ENCODE data around the gene SLC29A3. TPM values are rescaled to one million over a fixed set of nuclear protein-coding genes. Genes with fewer than 3 reads are reported as not detected.
"Not testable (repeated sequence)": the region's sequence is repeated elsewhere in the genome, so short reads cannot be mapped to it uniquely, and the experiment has no call there.

The SLC29A3 gene
- total RNA-seq, 4 donors from 2014 or later, result 1.0 to 13.8 (median 5.5) TPM

GRCh38 chr10:71272056-71272771 lies 46.8 kb upstream of the SLC29A3 start:
- DNase-seq, result no peak
- TF ChIP-seq CTCF (IDR thresholded peaks at IDR 0.05), result no peak
- TF ChIP-seq POLR2A (IDR thresholded peaks at IDR 0.05), result no peak
- Histone ChIP-seq H3K27ac (no peak overlapping the region), H3K4me1 (no peaks in the 10 kb centered on the region), H3K27me3 (no peaks in the 10 kb centered on the region), H3K36me3 (no peaks in the 10 kb centered on the region), H3K4me3 (no peak overlapping the region), H3K9me3 (no peaks in the 10 kb centered on the region)
- intact Hi-C loops (cut with DNase I; ENCODE audit: low total_unique reads), result no loop called here

- H3K27me3 ChIP-seq; intact Hi-C loops (cut with DNase I; ENCODE audit: low total_unique reads); DNase-seq; H3K36me3 ChIP-seq; H3K4me3 ChIP-seq; H3K9me3 ChIP-seq; H3K4me1 ChIP-seq; H3K27ac ChIP-seq: not testable (repeated sequence)
Observed at GRCh38 chr10:71272974-71273373, 46.1 kb upstream of the SLC29A3 start.

- H3K27ac ChIP-seq, result no peak overlapping the region
- no peaks in the 10 kb centered on the region for H3K4me1 ChIP-seq
- no peaks in the 10 kb centered on the region for H3K36me3 ChIP-seq
- H3K27me3 ChIP-seq, result no peaks in the 10 kb centered on the region
- H3K4me3 ChIP-seq, result no peak overlapping the region
- TF ChIP-seq POLR2A (IDR thresholded peaks at IDR 0.05) (no peak), CTCF (IDR thresholded peaks at IDR 0.05) (no peak)
- no peak for DNase-seq
- no peaks in the 10 kb centered on the region for H3K9me3 ChIP-seq
- intact Hi-C loops (cut with DNase I; ENCODE audit: low total_unique reads), result no loop called here
Observed at GRCh38 chr10:71273506-71273905, 45.6 kb upstream of the SLC29A3 start.

GRCh38 chr10:71274901-71275796 lies 43.9 kb upstream of the SLC29A3 start:
- H3K27me3 ChIP-seq, result no peaks in the 10 kb centered on the region
- no peaks in the 10 kb centered on the region for H3K9me3 ChIP-seq
- no peaks in the 10 kb centered on the region for H3K4me1 ChIP-seq
- no peak for DNase-seq
- no peaks in the 10 kb centered on the region for H3K36me3 ChIP-seq
- intact Hi-C loops (cut with DNase I; ENCODE audit: low total_unique reads), result loop anchor here (5.0 kb wide), 1 partner anchor 363 kb away; no protein-coding TSS in a partner anchor
- no peak overlapping the region for H3K4me3 ChIP-seq
- TF ChIP-seq POLR2A (IDR thresholded peaks at IDR 0.05), result no peak
- TF ChIP-seq CTCF (IDR thresholded peaks at IDR 0.05), result no peak
- H3K27ac ChIP-seq, result no peak overlapping the region

GRCh38 chr10:71276873-71277272 lies 42.2 kb upstream of the SLC29A3 start:
- Histone ChIP-seq H3K4me3 (no peak overlapping the region), H3K9me3 (no peaks in the 10 kb centered on the region), H3K36me3 (no peaks in the 10 kb centered on the region), H3K27me3 (no peaks in the 10 kb centered on the region), H3K27ac (no peak overlapping the region), H3K4me1 (no peaks in the 10 kb centered on the region)
- DNase-seq, result no peak
- intact Hi-C loops (cut with DNase I; ENCODE audit: low total_unique reads), result loop anchor here (5.0 kb wide), 1 partner anchor 365 kb away; no protein-coding TSS in a partner anchor
- TF ChIP-seq CTCF (IDR thresholded peaks at IDR 0.05), result no peak
- TF ChIP-seq POLR2A (IDR thresholded peaks at IDR 0.05), result no peak

All from uterus (tissue), 4 donors.